Lung (tissue), 12 donors: ENCODE data around the gene PLEK. TPM values are rescaled to one million over a fixed set of nuclear protein-coding genes. Genes with fewer than 3 reads are reported as not detected.
"Not testable (repeated sequence)": the region's sequence is repeated elsewhere in the genome, so short reads cannot be mapped to it uniquely, and the experiment has no call there.

ENCODE experiments used
- ATAC-seq: fragments of 200-7000 bp; cut with Tn5 transposase; one replicate; pipeline ENCODE4 v1.9.1; 2020; ENCODE audit warnings: moderate number of reproducible peaks; ENCODE audit not compliant: insufficient read depth, low FRiP score
- DNase-seq, 3 donors: peaks; one replicate each; pipeline ENCODE4 v3.0.0-alpha.2; 2013 to 2017
- H3K27ac ChIP-seq, 2 donors: one replicate each; pipeline ENCODE4 v1.5.1; 2013; ENCODE audit warnings: mild to moderate bottlenecking in 2 of 2, moderate library complexity in 2 of 2, control low read depth in 1 of 2, inconsistent platforms in 1 of 2, low read depth in 1 of 2, low read length in 1 of 2
- H3K27me3 ChIP-seq, 3 donors: one replicate each; pipeline ENCODE4 v1.5.1; 2013; ENCODE audit warnings: low read length in 2 of 3; ENCODE audit not compliant: control insufficient read depth in 3 of 3, insufficient read depth in 3 of 3
- H3K36me3 ChIP-seq, 4 donors: one replicate each; pipeline ENCODE4 v1.5.1; 2013; ENCODE audit warnings: low read length in 4 of 4, mild to moderate bottlenecking in 1 of 4, moderate library complexity in 1 of 4; ENCODE audit not compliant: control insufficient read depth in 4 of 4, insufficient read depth in 4 of 4
- H3K4me1 ChIP-seq, 5 donors: one replicate each; pipeline ENCODE4 v1.5.1; 2013; ENCODE audit warnings: low read length in 5 of 5, mild to moderate bottlenecking in 2 of 5, moderate library complexity in 1 of 5; ENCODE audit not compliant: control insufficient read depth in 5 of 5, insufficient read depth in 5 of 5
- H3K4me3 ChIP-seq: one replicate; pipeline ENCODE4 v1.5.1; 2013; ENCODE audit warnings: mild to moderate bottlenecking, control low read depth, moderate library complexity
- H3K9ac ChIP-seq, 2 donors: one replicate each; pipeline ENCODE4 v1.5.1; 2013; ENCODE audit warnings: low read length in 2 of 2, control low read depth in 1 of 2; ENCODE audit not compliant: insufficient read depth in 1 of 2
- H3K9me3 ChIP-seq, 4 donors: one replicate each; pipeline ENCODE4 v1.5.1; 2013; ENCODE audit warnings: low read length in 3 of 4, mild to moderate bottlenecking in 1 of 4, moderate library complexity in 1 of 4; ENCODE audit not compliant: control insufficient read depth in 4 of 4, insufficient read depth in 3 of 4
- CTCF ChIP-seq: IDR thresholded peaks from 2 replicates; pipeline ENCODE4 v1.5.1; 2012; ENCODE audit warnings: mild to moderate bottlenecking; ENCODE audit errors: control extremely low read depth, extremely low read depth
- WGBS, 2 donors: extraction: QIAGEN DNeasy Blood & Tissue Kit; methylation state at CpG; one replicate each; pipeline ENCODE4 v1.1.7; 2013; 5-methylcytosine and 5-hydroxymethylcytosine counted together
- polyA plus RNA-seq, 2 donors: library from polyadenylated mRNA; stranded (reverse); fragments of 200-250 nt; gene quantifications; one replicate each; pipeline ENCODE4 v1.2.1, GENCODE V29; 2013
- total RNA-seq, 2 donors: library from RNA; depleted of rRNA in 1 of 2; stranded (reverse); fragments of >200 nt in 1 of 2; gene quantifications; one replicate each; pipeline ENCODE4 v1.2.1, GENCODE V29; 2014 to 2021
- donor health status: control.
- donor health status: control.
- donor health status: Bipolar disorder and iron deficiency.
- donor health status: healthy.
- donor health status: DM: yes; HTN: yes; CAD: no.

PLEK gene
- total and polyA plus RNA-seq, 4 donors, result 8.2 to 181 (median 27.4) TPM

- no peak for TF ChIP-seq CTCF
- no peak overlapping the region for H3K27ac ChIP-seq
- H3K9me3 ChIP-seq, result no peaks in the 10 kb centered on the region
- DNase-seq, result no peak
- no peaks in the 10 kb centered on the region for H3K4me1 ChIP-seq
- H3K9ac ChIP-seq, result no peak overlapping the region
- H3K4me3 ChIP-seq, result no peak overlapping the region
- 84 to 87% methylated on average over 9 of the region's 9 CpGs for WGBS, 2 donors
- no peak for ATAC-seq
- no peaks in the 10 kb centered on the region for H3K36me3 ChIP-seq
- peaks cover 0 to 13% (median 3%) of the 10 kb centered on the region in 3 donors for H3K27me3 ChIP-seq
These were observed 19.8 kb upstream of the PLEK start for GRCh38 chr2:68345129-68345875.

GRCh38 chr2:68349091-68349490 lies 16.0 kb upstream of the PLEK start:
- H3K27me3 ChIP-seq, result not testable (repeated sequence)

GRCh38 chr2:68351997-68352396 lies 13.1 kb upstream of the PLEK start:
- ATAC-seq (no peak), DNase-seq (no peak)
- H3K27ac ChIP-seq, result no peak overlapping the region
- H3K9me3 ChIP-seq, result no peaks in the 10 kb centered on the region
- H3K4me1 ChIP-seq, result no peaks in the 10 kb centered on the region
- 83 to 85% methylated on average over 6 of the region's 6 CpGs for WGBS, 2 donors
- H3K4me3 ChIP-seq, result no peak overlapping the region
- no peak overlapping the region for H3K9ac ChIP-seq
- no peak for TF ChIP-seq CTCF
- H3K27me3 ChIP-seq, result peaks cover 0 to under 1% (median 0%) of the 10 kb centered on the region in 3 donors
- no peaks in the 10 kb centered on the region for H3K36me3 ChIP-seq

More at GRCh38 chr2:68349091-68349490, 16.0 kb upstream of the PLEK start:
- H3K36me3 ChIP-seq, H3K4me1 ChIP-seq, ATAC-seq, H3K4me3 ChIP-seq, DNase-seq, H3K9me3 ChIP-seq, H3K27ac ChIP-seq, H3K9ac ChIP-seq: not testable (repeated sequence)
- 93% methylated on average over 4 of the region's 4 CpGs for WGBS, 2 donors

- Histone ChIP-seq H3K9ac (no peak overlapping the region), H3K27ac (no peak overlapping the region), H3K4me1 (peaks cover 0 to under 1% (median 0%) of the 10 kb centered on the region in 5 donors), H3K36me3 (no peaks in the 10 kb centered on the region), H3K4me3 (no peak overlapping the region), H3K27me3 (no peaks in the 10 kb centered on the region), H3K9me3 (no peaks in the 10 kb centered on the region)
- DNase-seq, result no peak
- TF ChIP-seq CTCF, result no peak
- ATAC-seq, result no peak
- WGBS, 2 donors, result 30 to 42% methylated on average over 2 of the region's 2 CpGs
These were observed 12.3 kb upstream of the PLEK start for GRCh38 chr2:68352651-68353391.
